Omental fat pad (tissue), 4 donors: Measurements from ENCODE around the gene PRKAR1B. TPM values are rescaled to one million over a fixed set of nuclear protein-coding genes. Genes with fewer than 3 reads are reported as not detected.

Experiments
- ATAC-seq: fragments of 150-250 bp; one replicate; pipeline ENCODE4 v1.9.1; 2016; ENCODE audit warnings: mild to moderate bottlenecking, moderate library complexity; ENCODE audit not compliant: low FRiP score
- DNase-seq: peaks from one replicate; pipeline ENCODE4 v3.0.0-alpha.2; 2019; ENCODE audit warnings: low spot score
- CTCF ChIP-seq, 3 donors: fragments of 450-650 bp; IDR thresholded peaks; one replicate each; pipeline ENCODE4 v1.5.1; 2016 to 2017; ENCODE audit warnings: antibody characterized with exemption in 3 of 3, mild to moderate bottlenecking in 3 of 3, moderate library complexity in 2 of 3
- total RNA-seq, 4 donors: library from RNA; depleted of rRNA; stranded (reverse); fragments of >200 nt; gene quantifications; one replicate each; pipeline ENCODE4 v1.1.0, GENCODE V29; 2016

The PRKAR1B gene
- total RNA-seq, 4 donors from 2014 or later = 9.0 to 11.4 (median 10.3) TPM

- DNase-seq (no peak), ATAC-seq (no peak)
- TF ChIP-seq CTCF (IDR thresholded peaks at IDR 0.05) = no peak
These were observed 135.0 kb downstream of the PRKAR1B start for GRCh38 chr7:591856-592628.

GRCh38 chr7:590731-591551 lies 136.1 kb downstream of the PRKAR1B start:
- no peak for DNase-seq
- ATAC-seq = no peak
- no peak for TF ChIP-seq CTCF (IDR thresholded peaks at IDR 0.05)

- no peak for DNase-seq
- TF ChIP-seq CTCF (IDR thresholded peaks at IDR 0.05) = no peak
- ATAC-seq = no peak
These were observed 137.1 kb downstream of the PRKAR1B start for GRCh38 chr7:589781-590575.

GRCh38 chr7:587767-588166 lies 139.3 kb downstream of the PRKAR1B start:
- no peak for ATAC-seq
- DNase-seq = no peak
- TF ChIP-seq CTCF (IDR thresholded peaks at IDR 0.05) = no peak

- ATAC-seq (no peak), DNase-seq (no peak)
- no peak for TF ChIP-seq CTCF (IDR thresholded peaks at IDR 0.05)
These were observed 140.6 kb downstream of the PRKAR1B start for GRCh38 chr7:586494-586893.

- TF ChIP-seq CTCF (IDR thresholded peaks at IDR 0.05) = no peak
- no peak for ATAC-seq
These were observed 141.2 kb downstream of the PRKAR1B start for GRCh38 chr7:585873-586272.

More at GRCh38 chr7:585873-586272, 141.2 kb downstream of the PRKAR1B start:
- DNase-seq = no peak
